Osteocyte (in vitro differentiated cells): ENCODE results near the gene ANKRD63. TPM values are rescaled to one million over a fixed set of nuclear protein-coding genes. Genes with fewer than 3 reads are reported as not detected.

Experiments
- DNase-seq: peaks from one replicate; pipeline ENCODE4 v3.0.0; 2021; ENCODE audit warnings: mixed read lengths; ENCODE audit not compliant: unreplicated experiment; ENCODE audit errors: extremely low spot score
- H3K27ac Mint-ChIP-seq: one replicate; pipeline ENCODE4 v1.8.0; 2021; ENCODE audit warnings: mild to moderate bottlenecking, mixed read lengths; ENCODE audit not compliant: unreplicated experiment
- H3K27me3 Mint-ChIP-seq: one replicate; pipeline ENCODE4 v1.8.0; 2021; ENCODE audit warnings: mixed read lengths; ENCODE audit not compliant: unreplicated experiment
- H3K36me3 Mint-ChIP-seq: one replicate; pipeline ENCODE4 v1.8.0; 2021; ENCODE audit warnings: mixed read lengths; ENCODE audit not compliant: unreplicated experiment
- H3K4me1 Mint-ChIP-seq: one replicate; pipeline ENCODE4 v1.8.0; 2021; ENCODE audit warnings: mixed read lengths; ENCODE audit not compliant: unreplicated experiment
- H3K4me3 Mint-ChIP-seq: one replicate; pipeline ENCODE4 v1.8.0; 2021; ENCODE audit warnings: mild to moderate bottlenecking, moderate library complexity, mixed read lengths; ENCODE audit not compliant: unreplicated experiment
- H3K9me3 Mint-ChIP-seq: one replicate; pipeline ENCODE4 v1.8.0; 2021; ENCODE audit warnings: mixed read lengths; ENCODE audit not compliant: unreplicated experiment
- CTCF ChIP-seq: fragments of 200-600 bp; sonication (generic); IDR thresholded peaks from 2 replicates; pipeline ENCODE4 v1.5.0; 2021; ENCODE audit warnings: antibody characterized with exemption, mild to moderate bottlenecking, moderate library complexity
- total RNA-seq: library from RNA; stranded (reverse); gene quantifications from 2 replicates; pipeline ENCODE4 v1.2.1, GENCODE V29; 2021

Gene ANKRD63
- total RNA-seq, 1 donor from 2014 or later, result 0.30 TPM

- Mint-ChIP-seq H3K4me1 (peaks cover 50% of the 10 kb centered on the region), H3K4me3 (peak overlapping the region; percentile 76), H3K36me3 (peaks cover 8% of the 10 kb centered on the region), H3K27me3 (no peaks in the 10 kb centered on the region), H3K9me3 (no peaks in the 10 kb centered on the region), H3K27ac (peak overlapping the region; percentile 91)
- DNase-seq, result no peak
- TF ChIP-seq CTCF, result no peak
These were observed 39.8 kb upstream of the ANKRD63 start for GRCh38 chr15:40322531-40323238.

GRCh38 chr15:40320931-40321371 is 38.1 kb upstream of the ANKRD63 start:
- Mint-ChIP-seq H3K4me3 (peak overlapping the region; percentile 36), H3K27me3 (no peaks in the 10 kb centered on the region), H3K27ac (peak overlapping the region; percentile 65), H3K36me3 (peaks cover 7% of the 10 kb centered on the region), H3K4me1 (peaks cover 33% of the 10 kb centered on the region), H3K9me3 (no peaks in the 10 kb centered on the region)
- TF ChIP-seq CTCF, result peak; percentile 91
- DNase-seq, result no peak

DNA sequence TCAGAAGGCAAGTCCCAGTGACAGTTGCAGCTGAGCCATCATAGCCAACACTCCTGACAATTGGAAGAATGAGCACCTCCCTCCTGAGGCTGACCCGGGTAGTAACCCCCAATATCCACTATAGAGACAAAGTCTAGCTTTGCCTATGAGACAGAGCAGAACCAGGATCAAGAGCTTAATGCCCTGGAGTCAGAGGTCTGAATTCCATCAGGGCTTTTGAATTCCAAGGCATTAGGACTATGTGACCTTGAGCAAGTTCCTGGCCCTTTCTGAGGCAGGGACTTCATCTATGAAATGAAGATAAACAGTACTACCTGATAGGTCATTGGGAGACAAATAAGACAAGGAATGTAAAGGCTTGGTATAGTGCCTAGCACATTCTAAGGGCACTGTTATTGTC is 37.5 kb upstream of the ANKRD63 start:
- no peak for TF ChIP-seq CTCF
- peaks cover 4% of the 10 kb centered on the region for H3K36me3 Mint-ChIP-seq
- no peak overlapping the region for H3K4me3 Mint-ChIP-seq
- no peaks in the 10 kb centered on the region for H3K9me3 Mint-ChIP-seq
- no peaks in the 10 kb centered on the region for H3K27me3 Mint-ChIP-seq
- H3K4me1 Mint-ChIP-seq, result peaks cover 27% of the 10 kb centered on the region
- no peak overlapping the region for H3K27ac Mint-ChIP-seq
- no peak for DNase-seq

DNA sequence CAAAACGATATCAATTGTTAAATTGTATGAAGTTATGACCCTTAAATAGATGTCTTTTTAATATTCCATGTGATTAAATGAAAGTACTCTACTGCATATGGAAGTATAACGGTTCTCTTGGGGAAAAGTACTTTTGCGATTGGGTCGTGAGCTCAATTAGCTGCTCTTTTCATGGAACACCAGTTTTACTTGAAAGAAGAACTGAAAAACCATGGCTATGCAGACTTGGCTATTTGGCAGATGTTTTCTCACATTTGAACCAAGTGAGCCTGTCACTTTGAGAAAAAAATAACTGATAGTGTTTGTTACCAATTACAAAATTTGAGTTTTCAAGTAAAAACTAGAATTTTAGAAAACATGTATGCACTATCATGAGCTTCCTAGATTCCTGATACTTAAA is 34.7 kb upstream of the ANKRD63 start:
- H3K27ac Mint-ChIP-seq, result no peak overlapping the region
- TF ChIP-seq CTCF, result no peak
- DNase-seq, result no peak
- no peak overlapping the region for H3K4me3 Mint-ChIP-seq
- no peaks in the 10 kb centered on the region for H3K9me3 Mint-ChIP-seq
- H3K4me1 Mint-ChIP-seq, result peaks cover 27% of the 10 kb centered on the region
- peaks cover under 1% of the 10 kb centered on the region for H3K27me3 Mint-ChIP-seq
- no peaks in the 10 kb centered on the region for H3K36me3 Mint-ChIP-seq

GRCh38 chr15:40316931-40317330 is 34.1 kb upstream of the ANKRD63 start:
- H3K27ac Mint-ChIP-seq, result no peak overlapping the region
- no peak overlapping the region for H3K4me3 Mint-ChIP-seq
- H3K36me3 Mint-ChIP-seq, result no peaks in the 10 kb centered on the region
- H3K9me3 Mint-ChIP-seq, result no peaks in the 10 kb centered on the region
- no peak for DNase-seq
- peaks cover 5% of the 10 kb centered on the region for H3K27me3 Mint-ChIP-seq
- TF ChIP-seq CTCF, result no peak
- H3K4me1 Mint-ChIP-seq, result peaks cover 21% of the 10 kb centered on the region
